Measurements from ENCODE around the gene NRCAM. TPM values are rescaled to one million over a fixed set of nuclear protein-coding genes. Genes with fewer than 3 reads are reported as not detected.

NRCAM gene
- total RNA-seq, 6 donors from 2014 or later, result 2.5 to 23.0 (median 5.0) TPM

DNA sequence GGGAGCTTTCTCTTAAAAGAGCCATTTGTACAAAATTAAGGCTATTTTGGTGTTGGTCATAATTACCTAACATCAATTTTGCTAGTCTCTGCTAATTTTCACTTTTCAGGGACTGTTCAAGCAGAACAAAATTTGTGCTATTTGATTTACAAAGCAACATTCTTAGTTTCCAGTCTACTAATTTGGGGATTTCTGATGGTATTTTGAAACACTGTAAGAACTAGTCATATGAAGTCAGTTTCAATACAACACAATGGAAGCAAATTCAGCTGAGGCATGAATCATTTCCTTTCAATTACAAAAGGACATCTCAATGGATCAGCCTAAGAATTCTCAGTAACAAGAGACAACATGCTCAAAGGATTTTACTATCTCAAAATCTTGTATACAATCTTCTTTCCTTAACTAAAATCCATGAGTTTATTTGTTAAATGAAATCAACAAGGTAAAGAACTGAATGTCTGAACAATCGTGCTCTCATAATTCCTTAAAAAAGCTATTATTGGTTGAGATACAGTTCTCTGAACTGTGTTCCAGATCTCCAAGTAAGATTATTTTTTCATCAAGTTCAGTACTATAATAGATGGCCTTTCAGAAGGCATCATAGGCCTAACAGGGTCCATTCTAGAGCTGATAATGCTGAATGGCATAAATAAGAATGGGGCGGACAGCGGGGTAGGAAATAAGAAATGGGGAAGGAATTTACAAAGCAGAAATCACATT, 144.6 kb downstream of the NRCAM start:
- no peaks in the 10 kb centered on the region for H3K36me3 ChIP-seq
- no peak for ATAC-seq (ENCODE audit: low FRiP score in 2 of 2)
- H3K9me3 ChIP-seq, result no peaks in the 10 kb centered on the region
- H3K27ac ChIP-seq, result peak overlapping the region in 1 of 4 donors; percentile 10
- TF ChIP-seq CTCF (IDR thresholded peaks at IDR 0.05), result no peak
- no peak for TF ChIP-seq EP300 (IDR thresholded peaks at IDR 0.05)
- H3K27me3 ChIP-seq, result no peaks in the 10 kb centered on the region
- H3K4me1 ChIP-seq, result peaks cover 0 to 7% (median 1%) of the 10 kb centered on the region in 4 donors
- H3K4me3 ChIP-seq, result no peak overlapping the region
- 87 to 95% methylated on average over 3 of the region's 3 CpGs for WGBS, 2 donors
- DNase-seq, result no peak

GRCh38 chr7:108310351-108310750, 145.9 kb downstream of the NRCAM start:
- H3K27ac ChIP-seq, result no peak overlapping the region
- H3K36me3 ChIP-seq, result no peaks in the 10 kb centered on the region
- DNase-seq (no peak), ATAC-seq (ENCODE audit: low FRiP score in 2 of 2) (no peak)
- H3K9me3 ChIP-seq, result no peaks in the 10 kb centered on the region
- H3K4me1 ChIP-seq, result peaks cover 0 to 7% (median 1%) of the 10 kb centered on the region in 4 donors
- TF ChIP-seq EP300 (IDR thresholded peaks at IDR 0.05) (no peak), POLR2AphosphoS5 (IDR thresholded peaks at IDR 0.05) (no peak), POLR2A (IDR thresholded peaks at IDR 0.05) (no peak), CTCF (IDR thresholded peaks at IDR 0.05) (no peak)
- no peak overlapping the region for H3K4me3 ChIP-seq
- 33 to 40% methylated on average over 2 of the region's 2 CpGs for WGBS, 2 donors
- H3K27me3 ChIP-seq, result no peaks in the 10 kb centered on the region

DNA sequence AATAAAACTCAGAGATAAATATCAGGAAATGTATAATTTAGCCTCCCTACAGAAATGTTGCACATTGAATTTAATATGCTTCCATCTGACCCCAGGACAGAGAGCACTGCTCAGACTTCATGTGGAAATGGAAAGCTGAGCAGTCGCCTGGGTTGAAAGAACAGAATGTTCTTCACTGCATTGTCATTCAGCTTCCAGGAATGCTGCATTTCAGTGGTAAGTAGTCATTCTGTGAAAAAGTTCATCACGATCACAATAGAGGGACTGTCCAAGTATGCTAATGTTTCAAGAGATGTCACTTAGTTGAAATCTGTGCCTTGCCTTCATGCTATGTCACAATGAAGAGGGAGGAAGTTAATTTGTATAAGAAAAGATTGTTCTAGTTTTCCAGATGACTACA, 147.3 kb downstream of the NRCAM start:
- no peak overlapping the region for H3K4me3 ChIP-seq
- H3K36me3 ChIP-seq, result no peaks in the 10 kb centered on the region
- no peaks in the 10 kb centered on the region for H3K27me3 ChIP-seq
- 46 to 68% methylated on average over 2 of the region's 2 CpGs for WGBS, 2 donors
- ATAC-seq (ENCODE audit: low FRiP score in 2 of 2), result no peak
- peak in 3 of 4 donors; percentile 45 to 72 (median 67) for TF ChIP-seq EP300 (IDR thresholded peaks at IDR 0.05)
- no peak for TF ChIP-seq POLR2A (IDR thresholded peaks at IDR 0.05)
- peak; percentile 40 to 84 for TF ChIP-seq POLR2AphosphoS5 (IDR thresholded peaks at IDR 0.05)
- TF ChIP-seq CTCF (IDR thresholded peaks at IDR 0.05), result no peak
- H3K9me3 ChIP-seq, result no peaks in the 10 kb centered on the region
- no peak for DNase-seq
- H3K27ac ChIP-seq, result peak overlapping the region in 1 of 4 donors; percentile 57
- H3K4me1 ChIP-seq, result peaks cover 0 to 7% (median 1%) of the 10 kb centered on the region in 4 donors

DNA sequence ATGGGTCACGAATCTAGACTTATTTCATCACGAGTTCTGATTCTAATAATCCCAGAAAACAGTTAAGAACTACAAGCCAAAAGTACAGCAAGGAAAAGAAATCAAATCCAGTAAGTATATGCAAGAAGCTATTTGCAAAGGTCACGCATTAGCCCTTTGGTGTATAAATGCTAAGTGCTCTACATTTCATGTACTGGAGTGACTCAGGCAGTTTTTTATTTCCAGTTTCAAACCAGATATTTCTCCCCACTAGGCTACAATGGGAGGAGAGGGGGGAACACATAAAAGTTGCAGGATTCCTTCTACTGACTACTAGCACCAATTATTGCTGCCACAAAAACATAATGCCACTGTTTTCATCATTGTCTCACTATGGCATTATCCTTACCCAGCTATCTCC, 148.0 kb downstream of the NRCAM start:
- H3K27ac ChIP-seq, result peak overlapping the region in 1 of 4 donors; percentile 57
- no peak overlapping the region for H3K4me3 ChIP-seq
- TF ChIP-seq POLR2A (IDR thresholded peaks at IDR 0.05), result no peak
- TF ChIP-seq POLR2AphosphoS5 (IDR thresholded peaks at IDR 0.05), result no peak
- no peak for TF ChIP-seq CTCF (IDR thresholded peaks at IDR 0.05)
- TF ChIP-seq EP300 (IDR thresholded peaks at IDR 0.05), result no peak
- ATAC-seq (ENCODE audit: low FRiP score in 2 of 2) (no peak), DNase-seq (no peak)
- H3K36me3 ChIP-seq, result no peaks in the 10 kb centered on the region
- peaks cover 0 to 7% (median 1%) of the 10 kb centered on the region in 4 donors for H3K4me1 ChIP-seq
- 88 to 89% methylated on average over 3 of the region's 3 CpGs for WGBS, 2 donors
- H3K9me3 ChIP-seq, result no peaks in the 10 kb centered on the region
- no peaks in the 10 kb centered on the region for H3K27me3 ChIP-seq

- TF ChIP-seq CTCF (IDR thresholded peaks at IDR 0.05) (no peak), POLR2A (IDR thresholded peaks at IDR 0.05) (no peak), POLR2AphosphoS5 (IDR thresholded peaks at IDR 0.05) (no peak), EP300 (IDR thresholded peaks at IDR 0.05) (no peak)
Observed at GRCh38 chr7:108307595-108307994, 148.6 kb downstream of the NRCAM start.

More at GRCh38 chr7:108307595-108307994, 148.6 kb downstream of the NRCAM start:
- H3K9me3 ChIP-seq, result no peaks in the 10 kb centered on the region
- ATAC-seq (ENCODE audit: low FRiP score in 2 of 2) (no peak), DNase-seq (no peak)
- H3K27ac ChIP-seq, result no peak overlapping the region
- no peak overlapping the region for H3K4me3 ChIP-seq
- no peaks in the 10 kb centered on the region for H3K27me3 ChIP-seq
- H3K36me3 ChIP-seq, result no peaks in the 10 kb centered on the region
- 45 to 91% methylated on average over 2 of the region's 2 CpGs for WGBS, 2 donors
- peaks cover 0 to 7% (median 1%) of the 10 kb centered on the region in 4 donors for H3K4me1 ChIP-seq
